ENCODE measurements around the gene RASSF5. TPM values are rescaled to one million over a fixed set of nuclear protein-coding genes. Genes with fewer than 3 reads are reported as not detected.

RASSF5 gene
- total and polyA plus RNA-seq, 2 of the 13 experiments (the other 11 are each of a cell fraction or from before 2014, with no cell fraction given): 0.18 to 0.40 TPM

GRCh38 chr1:206556047-206556749 is 48.9 kb downstream of the RASSF5 start (continued):
- TF ChIP-seq ZBTB14 (CRISPR knock-in tag; IDR thresholded peaks at IDR 0.05) (no peak), SAP130 (CRISPR knock-in tag; IDR thresholded peaks at IDR 0.05; ENCODE audit: low read depth) (peak; percentile 64), PLRG1 (conservative IDR thresholded peaks at IDR 0.05) (no peak), ELF3 (CRISPR knock-in tag; IDR thresholded peaks at IDR 0.05) (no peak), PPARG (CRISPR knock-in tag; conservative IDR thresholded peaks at IDR 0.05) (no peak), RFX1 (IDR thresholded peaks at IDR 0.05) (no peak), ZNF768 (CRISPR knock-in tag; IDR thresholded peaks at IDR 0.05) (no peak), RFX5 (IDR thresholded peaks at IDR 0.05; ENCODE audit: low read depth, low read length) (no peak), HNRNPLL (IDR thresholded peaks at IDR 0.05; ENCODE audit: low read depth, low read length, poor library complexity, severe bottlenecking) (no peak), ZNF746 (CRISPR knock-in tag; IDR thresholded peaks at IDR 0.05) (no peak), TFAP4 (IDR thresholded peaks at IDR 0.05; ENCODE audit: borderline replicate concordance, low read depth) (no peak), NCOA1 (CRISPR knock-in tag; IDR thresholded peaks at IDR 0.05) (no peak), KLF6 (CRISPR knock-in tag; IDR thresholded peaks at IDR 0.05) (no peak), HOXA9 (CRISPR knock-in tag; IDR thresholded peaks at IDR 0.05; ENCODE audit: borderline replicate concordance) (no peak), ZNF292 (CRISPR knock-in tag; IDR thresholded peaks at IDR 0.05; ENCODE audit: borderline replicate concordance, low read depth) (no peak), ZNF709 (CRISPR knock-in tag; IDR thresholded peaks at IDR 0.05) (no peak), ZNF282 (IDR thresholded peaks at IDR 0.05; ENCODE audit: partially characterized antibody) (no peak), ZBTB42 (CRISPR knock-in tag; IDR thresholded peaks at IDR 0.05) (no peak), ZNF33B (CRISPR knock-in tag; IDR thresholded peaks at IDR 0.05) (no peak), THYN1 (CRISPR knock-in tag; IDR thresholded peaks at IDR 0.05; ENCODE audit: borderline replicate concordance, low read depth) (no peak), ZNF619 (CRISPR knock-in tag; IDR thresholded peaks at IDR 0.05) (no peak), MTA1 (CRISPR knock-in tag; IDR thresholded peaks at IDR 0.05; ENCODE audit: borderline replicate concordance) (no peak), NR3C1 (CRISPR knock-in tag; IDR thresholded peaks at IDR 0.05) (no peak), ISL2 (CRISPR knock-in tag; IDR thresholded peaks at IDR 0.05) (no peak), ZNF615 (CRISPR knock-in tag; IDR thresholded peaks at IDR 0.05; ENCODE audit: borderline replicate concordance) (no peak), GLMP (CRISPR knock-in tag; IDR thresholded peaks at IDR 0.05; ENCODE audit: borderline replicate concordance) (no peak), KLF11 (CRISPR knock-in tag; IDR thresholded peaks at IDR 0.05) (no peak), HOXA3 (CRISPR knock-in tag; IDR thresholded peaks at IDR 0.05) (no peak), MLLT10 (CRISPR knock-in tag; IDR thresholded peaks at IDR 0.05) (no peak), ZKSCAN1 (IDR thresholded peaks at IDR 0.05; ENCODE audit: low read length) (no peak), PBX2 (CRISPR knock-in tag; IDR thresholded peaks at IDR 0.05) (no peak), NFE2 (CRISPR knock-in tag; IDR thresholded peaks at IDR 0.05) (no peak)
